ENCODE results near the gene VTI1A.

DNA sequence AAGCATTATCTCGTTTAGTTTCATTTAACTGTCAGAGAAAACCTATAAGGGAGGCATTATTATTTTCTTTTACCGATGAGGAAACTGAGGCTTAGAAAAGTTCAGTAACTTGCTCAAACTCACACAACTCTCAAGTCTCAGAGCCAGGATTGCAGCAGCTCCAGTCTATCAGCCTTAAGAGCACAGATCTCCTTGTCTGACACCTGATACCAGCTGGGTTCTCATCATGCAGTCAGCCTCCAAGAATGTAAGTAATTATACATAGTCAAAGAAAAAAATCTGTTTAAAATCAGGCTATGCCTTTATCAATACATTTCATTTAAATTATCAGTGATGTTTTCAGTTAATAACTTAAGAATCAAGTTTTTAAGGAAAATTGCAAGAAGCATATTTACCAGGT lies 266.4 kb downstream of the VTI1A start:
- TF ChIP-seq, protein P1, sequence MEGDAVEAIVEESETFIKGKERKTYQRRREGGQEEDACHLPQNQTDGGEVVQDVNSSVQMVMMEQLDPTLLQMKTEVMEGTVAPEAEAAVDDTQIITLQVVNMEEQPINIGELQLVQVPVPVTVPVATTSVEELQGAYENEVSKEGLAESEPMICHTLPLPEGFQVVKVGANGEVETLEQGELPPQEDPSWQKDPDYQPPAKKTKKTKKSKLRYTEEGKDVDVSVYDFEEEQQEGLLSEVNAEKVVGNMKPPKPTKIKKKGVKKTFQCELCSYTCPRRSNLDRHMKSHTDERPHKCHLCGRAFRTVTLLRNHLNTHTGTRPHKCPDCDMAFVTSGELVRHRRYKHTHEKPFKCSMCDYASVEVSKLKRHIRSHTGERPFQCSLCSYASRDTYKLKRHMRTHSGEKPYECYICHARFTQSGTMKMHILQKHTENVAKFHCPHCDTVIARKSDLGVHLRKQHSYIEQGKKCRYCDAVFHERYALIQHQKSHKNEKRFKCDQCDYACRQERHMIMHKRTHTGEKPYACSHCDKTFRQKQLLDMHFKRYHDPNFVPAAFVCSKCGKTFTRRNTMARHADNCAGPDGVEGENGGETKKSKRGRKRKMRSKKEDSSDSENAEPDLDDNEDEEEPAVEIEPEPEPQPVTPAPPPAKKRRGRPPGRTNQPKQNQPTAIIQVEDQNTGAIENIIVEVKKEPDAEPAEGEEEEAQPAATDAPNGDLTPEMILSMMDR (IDR thresholded peaks at IDR 0.05): no peak
- TF ChIP-seq POLR2A (IDR thresholded peaks at IDR 0.05): no peak

Measured in thyroid gland (tissue), 4 donors.